ENCODE data around the gene ZNF808. TPM values are rescaled to one million over a fixed set of nuclear protein-coding genes. Genes with fewer than 3 reads are reported as not detected.
"Not testable (repeated sequence)": the region's sequence is repeated elsewhere in the genome, so short reads cannot be mapped to it uniquely, and the experiment has no call there.

Gene ZNF808
- total RNA-seq = 38.1 TPM

GRCh38 chr19:52527134-52527955 is at the start of gene ZNF808:
ZNF808 (plus strand) TSS chr19:52527668; CDS start chr19:52543285, 15,617 bp downstream.
- intact Hi-C loops (cut with DNase I) = no loop called here
- peak; percentile 99 for ATAC-seq
- DNase-seq (ENCODE audit: low spot score) = peak; percentile 98

- intact Hi-C loops (cut with DNase I); ATAC-seq: not testable (repeated sequence)
These were observed 43.2 kb upstream of the ZNF808 start for GRCh38 chr19:52484111-52484743.

GRCh38 chr19:52485064-52485463 is 42.4 kb upstream of the ZNF808 start:
- ATAC-seq; intact Hi-C loops (cut with DNase I); DNase-seq (ENCODE audit: low spot score): not testable (repeated sequence)

More at GRCh38 chr19:52484111-52484743, 43.2 kb upstream of the ZNF808 start:
- not testable (repeated sequence) for DNase-seq (ENCODE audit: low spot score)

GRCh38 chr19:52485561-52486240 is 41.8 kb upstream of the ZNF808 start:
- DNase-seq (ENCODE audit: low spot score); intact Hi-C loops (cut with DNase I); ATAC-seq: not testable (repeated sequence)

- intact Hi-C loops (cut with DNase I) = no loop called here
- ATAC-seq (no peak), DNase-seq (ENCODE audit: low spot score) (no peak)
These were observed 35.1 kb upstream of the ZNF808 start for GRCh38 chr19:52492201-52492993.

- ATAC-seq = no peak
- no peak for DNase-seq (ENCODE audit: low spot score)
- intact Hi-C loops (cut with DNase I) = no loop called here
These were observed 34.4 kb upstream of the ZNF808 start for GRCh38 chr19:52492994-52493470.

GRCh38 chr19:52494518-52494917 is 33.0 kb upstream of the ZNF808 start:
- no peak for ATAC-seq
- DNase-seq (ENCODE audit: low spot score) = no peak
- intact Hi-C loops (cut with DNase I) = no loop called here

- DNase-seq (ENCODE audit: low spot score) = no peak
- no peak for ATAC-seq
- intact Hi-C loops (cut with DNase I) = no loop called here
These were observed 28.9 kb upstream of the ZNF808 start for GRCh38 chr19:52498571-52498970.

GRCh38 chr19:52500474-52500873 is 27.0 kb upstream of the ZNF808 start:
- intact Hi-C loops (cut with DNase I); ATAC-seq; DNase-seq (ENCODE audit: low spot score): not testable (repeated sequence)

- intact Hi-C loops (cut with DNase I); DNase-seq (ENCODE audit: low spot score); ATAC-seq: not testable (repeated sequence)
These were observed 26.5 kb upstream of the ZNF808 start for GRCh38 chr19:52500991-52501390.

- DNase-seq (ENCODE audit: low spot score) (no peak), ATAC-seq (no peak)
- intact Hi-C loops (cut with DNase I) = no loop called here
These were observed 20.2 kb upstream of the ZNF808 start for GRCh38 chr19:52507266-52507665.

- no peak for DNase-seq (ENCODE audit: low spot score)
- no peak for ATAC-seq
- intact Hi-C loops (cut with DNase I) = no loop called here
These were observed 11.3 kb upstream of the ZNF808 start for GRCh38 chr19:52516191-52516590.

- DNase-seq (ENCODE audit: low spot score) = no peak
- intact Hi-C loops (cut with DNase I) = no loop called here
- no peak for ATAC-seq
These were observed 8.8 kb upstream of the ZNF808 start for GRCh38 chr19:52518646-52519045.

GRCh38 chr19:52519175-52519574 is 8.3 kb upstream of the ZNF808 start:
- intact Hi-C loops (cut with DNase I); DNase-seq (ENCODE audit: low spot score); ATAC-seq: not testable (repeated sequence)

- ATAC-seq = no peak
These were observed 7.5 kb upstream of the ZNF808 start for GRCh38 chr19:52520013-52520412.

GRCh38 chr19:52522551-52522950 is 4.9 kb upstream of the ZNF808 start:
- DNase-seq (ENCODE audit: low spot score) = no peak

More at GRCh38 chr19:52520013-52520412, 7.5 kb upstream of the ZNF808 start:
- intact Hi-C loops (cut with DNase I) = no loop called here
- DNase-seq (ENCODE audit: low spot score) = no peak

GRCh38 chr19:52524086-52524485 is 3.4 kb upstream of the ZNF808 start:
- ATAC-seq (no peak), DNase-seq (ENCODE audit: low spot score) (no peak)
- intact Hi-C loops (cut with DNase I) = no loop called here

More at GRCh38 chr19:52522551-52522950, 4.9 kb upstream of the ZNF808 start:
- intact Hi-C loops (cut with DNase I) = no loop called here
- ATAC-seq = no peak

- DNase-seq (ENCODE audit: low spot score) (peak; percentile 63), ATAC-seq (peak; percentile 45)
- intact Hi-C loops (cut with DNase I) = no loop called here
These were observed 486 bp downstream of the ZNF808 start for GRCh38 chr19:52527956-52528351.

GRCh38 chr19:52532480-52532879 is 5.0 kb downstream of the ZNF808 start:
- no peak for ATAC-seq
- no peak for DNase-seq (ENCODE audit: low spot score)
- intact Hi-C loops (cut with DNase I) = no loop called here
